Adipocyte (in vitro differentiated cells): ENCODE measurements around the gene GMCL2.
"Not testable (repeated sequence)": the region's sequence is repeated elsewhere in the genome, so short reads cannot be mapped to it uniquely, and the experiment has no call there.

Experiments used
- DNase-seq: peaks from one replicate; pipeline ENCODE4 v3.0.0-alpha.2; 2015; ENCODE audit warnings: low read depth
- H3K27me3 ChIP-seq: replicated peaks from 2 replicates; pipeline ENCODE4 v1.7.0; 2013; ENCODE audit warnings: mild to moderate bottlenecking, low read length, moderate library complexity; ENCODE audit not compliant: control insufficient read depth, insufficient read depth
- H3K36me3 ChIP-seq: 2 replicates; pipeline ENCODE4 v1.7.0; 2013; ENCODE audit warnings: low read length, mild to moderate bottlenecking, moderate library complexity; ENCODE audit not compliant: control insufficient read depth, insufficient read depth, severe bottlenecking
- H3K4me1 ChIP-seq: 2 replicates; pipeline ENCODE4 v1.7.0; 2013; ENCODE audit warnings: mild to moderate bottlenecking, low read length, moderate library complexity; ENCODE audit not compliant: control insufficient read depth, insufficient read depth
- H3K4me3 ChIP-seq: 2 replicates; pipeline ENCODE4 v1.7.0; 2013; ENCODE audit warnings: mild to moderate bottlenecking, low read length, moderate library complexity
- H3K9ac ChIP-seq: 2 replicates; pipeline ENCODE4 v1.7.0; 2013; ENCODE audit warnings: mild to moderate bottlenecking, low read length, moderate library complexity
- H3K9me3 ChIP-seq: 2 replicates; pipeline ENCODE4 v1.7.0; 2013; ENCODE audit warnings: mild to moderate bottlenecking, low read length, moderate library complexity; ENCODE audit not compliant: control insufficient read depth

The GMCL2 gene

GRCh38 chr5:178204935-178205748, 18.0 kb upstream of the GMCL2 start:
- Histone ChIP-seq H3K4me3 (peak overlapping the region; percentile 89), H3K4me1 (peaks cover 26% of the 10 kb centered on the region), H3K36me3 (peaks cover 42% of the 10 kb centered on the region), H3K27me3 (no peaks in the 10 kb centered on the region), H3K9ac (peak overlapping the region; percentile 96), H3K9me3 (no peaks in the 10 kb centered on the region)
- peak; percentile 89 for DNase-seq

GRCh38 chr5:178204182-178204934, 17.2 kb upstream of the GMCL2 start, which contains the start of gene HNRNPAB:
Gene HNRNPAB, plus strand, starts transcription at chr5:178204533. Its CDS starts 305 bp downstream, at chr5:178204838.
- peak within 1 kb of the TSS; percentile 96 for H3K9ac ChIP-seq
- H3K27me3 ChIP-seq: no peaks in the 10 kb centered on the region
- H3K4me1 ChIP-seq: peaks cover 26% of the 10 kb centered on the region
- peak; percentile 99 for DNase-seq
- peak within 1 kb of the TSS; percentile 89 for H3K4me3 ChIP-seq
- H3K9me3 ChIP-seq: no peaks in the 10 kb centered on the region
- H3K36me3 ChIP-seq: peaks cover 35% of the 10 kb centered on the region

GRCh38 chr5:178203670-178204181, 16.6 kb upstream of the GMCL2 start:
- Histone ChIP-seq H3K9me3 (no peaks in the 10 kb centered on the region), H3K27me3 (no peaks in the 10 kb centered on the region)
- no peak for DNase-seq

GRCh38 chr5:178202541-178202940, 15.4 kb upstream of the GMCL2 start:
- H3K9me3 ChIP-seq: no peaks in the 10 kb centered on the region
- H3K4me3 ChIP-seq: no peak overlapping the region
- peaks cover 16% of the 10 kb centered on the region for H3K36me3 ChIP-seq
- no peak for DNase-seq
- H3K4me1 ChIP-seq: peaks cover 18% of the 10 kb centered on the region
- H3K9ac ChIP-seq: no peak overlapping the region
- H3K27me3 ChIP-seq: no peaks in the 10 kb centered on the region

More at GRCh38 chr5:178203670-178204181, 16.6 kb upstream of the GMCL2 start:
- Histone ChIP-seq H3K9ac (peak overlapping the region; percentile 96), H3K36me3 (peaks cover 28% of the 10 kb centered on the region), H3K4me1 (peaks cover 26% of the 10 kb centered on the region), H3K4me3 (peak overlapping the region; percentile 89)

- Histone ChIP-seq H3K36me3 (peaks cover 10% of the 10 kb centered on the region), H3K27me3 (no peaks in the 10 kb centered on the region), H3K9me3 (no peaks in the 10 kb centered on the region), H3K9ac (no peak overlapping the region), H3K4me3 (no peak overlapping the region), H3K4me1 (peaks cover 12% of the 10 kb centered on the region)
- DNase-seq: no peak
Measured at GRCh38 chr5:178201927-178202235, 14.7 kb upstream of the GMCL2 start.

GRCh38 chr5:178201221-178201926, 14.2 kb upstream of the GMCL2 start:
- Histone ChIP-seq H3K4me3 (no peak overlapping the region), H3K27me3 (no peaks in the 10 kb centered on the region), H3K9me3 (no peaks in the 10 kb centered on the region), H3K4me1 (peaks cover 7% of the 10 kb centered on the region), H3K36me3 (peaks cover 5% of the 10 kb centered on the region), H3K9ac (no peak overlapping the region)
- no peak for DNase-seq

- no peaks in the 10 kb centered on the region for H3K4me1 ChIP-seq
- H3K4me3 ChIP-seq: no peak overlapping the region
- H3K36me3 ChIP-seq: no peaks in the 10 kb centered on the region
- DNase-seq: no peak
- H3K9ac ChIP-seq: no peak overlapping the region
- no peaks in the 10 kb centered on the region for H3K9me3 ChIP-seq
- H3K27me3 ChIP-seq: peaks cover 3% of the 10 kb centered on the region
Measured at GRCh38 chr5:178199581-178200434, 12.6 kb upstream of the GMCL2 start.

GRCh38 chr5:178198706-178199105, 11.5 kb upstream of the GMCL2 start:
- peaks cover 14% of the 10 kb centered on the region for H3K27me3 ChIP-seq
- DNase-seq: no peak
- no peak overlapping the region for H3K9ac ChIP-seq
- no peaks in the 10 kb centered on the region for H3K9me3 ChIP-seq
- H3K4me1 ChIP-seq: no peaks in the 10 kb centered on the region
- no peaks in the 10 kb centered on the region for H3K36me3 ChIP-seq
- no peak overlapping the region for H3K4me3 ChIP-seq

GRCh38 chr5:178198151-178198550, 11.0 kb upstream of the GMCL2 start:
- not testable (repeated sequence) for H3K4me1 ChIP-seq, H3K36me3 ChIP-seq, DNase-seq, H3K4me3 ChIP-seq, H3K9me3 ChIP-seq, H3K9ac ChIP-seq
- peaks cover 19% of the 10 kb centered on the region for H3K27me3 ChIP-seq

GRCh38 chr5:178196986-178197385, 9.8 kb upstream of the GMCL2 start:
- no peaks in the 10 kb centered on the region for H3K36me3 ChIP-seq
- H3K9ac ChIP-seq: no peak overlapping the region
- no peak overlapping the region for H3K4me3 ChIP-seq
- DNase-seq: no peak
- no peaks in the 10 kb centered on the region for H3K4me1 ChIP-seq
- H3K27me3 ChIP-seq: peaks cover 23% of the 10 kb centered on the region
- no peaks in the 10 kb centered on the region for H3K9me3 ChIP-seq
